T-helper 2 cell treated with Interferon-gamma antibody and Interleukin-4, amounts not matched to agents 100 ng/mL and 5 ng/mL, for 36 hours (primary cell): ENCODE measurements around the gene CRCP. TPM values are rescaled to one million over a fixed set of nuclear protein-coding genes. Genes with fewer than 3 reads are reported as not detected.
"Not testable (repeated sequence)": the region's sequence is repeated elsewhere in the genome, so short reads cannot be mapped to it uniquely, and the experiment has no call there.

Experiments
- intact Hi-C: fragments of 100-400 bp; cut with micrococcal nuclease; formaldehyde crosslinking; loops from one replicate; pipeline ENCODE4 v1.15.1; 2023
- total RNA-seq: library from RNA; stranded (reverse); gene quantifications from 2 replicates; pipeline ENCODE4 v1.2.3, GENCODE V29; 2022

CRCP gene
- total RNA-seq, 1 donor from 2014 or later = 36.0 TPM

GRCh38 chr7:66152371-66153191, 37.9 kb downstream of the CRCP start:
- intact Hi-C loops = no loop called here

GRCh38 chr7:66153691-66154090, 39.0 kb downstream of the CRCP start:
- intact Hi-C loops = no loop called here

GRCh38 chr7:66156035-66156434, 41.4 kb downstream of the CRCP start:
- intact Hi-C loops = not testable (repeated sequence)

- intact Hi-C loops = no loop called here
Measured at GRCh38 chr7:66157060-66157459, 42.4 kb downstream of the CRCP start.

GRCh38 chr7:66162622-66163021, 48.0 kb downstream of the CRCP start:
- intact Hi-C loops = no loop called here

GRCh38 chr7:66163186-66163610, 48.6 kb downstream of the CRCP start:
- intact Hi-C loops = no loop called here

- intact Hi-C loops = no loop called here
Measured at GRCh38 chr7:66164356-66164755, 49.7 kb downstream of the CRCP start.

GRCh38 chr7:66167773-66168387, 53.2 kb downstream of the CRCP start:
- intact Hi-C loops = no loop called here

GRCh38 chr7:66169616-66170015, 55.0 kb downstream of the CRCP start:
- intact Hi-C loops = no loop called here

GRCh38 chr7:66170309-66171231, 55.9 kb downstream of the CRCP start:
- intact Hi-C loops = no loop called here

- intact Hi-C loops = not testable (repeated sequence)
Measured at GRCh38 chr7:66172536-66173401, 58.1 kb downstream of the CRCP start.

- intact Hi-C loops = no loop called here
Measured at GRCh38 chr7:66173856-66174255, 59.2 kb downstream of the CRCP start.

- intact Hi-C loops = not testable (repeated sequence)
Measured at GRCh38 chr7:66175006-66175405, 60.4 kb downstream of the CRCP start.

GRCh38 chr7:66176914-66177313, 62.3 kb downstream of the CRCP start:
- intact Hi-C loops = no loop called here

GRCh38 chr7:66178258-66178657, 63.6 kb downstream of the CRCP start:
- intact Hi-C loops = no loop called here

- intact Hi-C loops = no loop called here
Measured at GRCh38 chr7:66181329-66181728, 66.7 kb downstream of the CRCP start.

GRCh38 chr7:66181845-66182244, 67.2 kb downstream of the CRCP start:
- intact Hi-C loops = no loop called here

GRCh38 chr7:66182920-66183319, 68.3 kb downstream of the CRCP start:
- intact Hi-C loops = no loop called here

GRCh38 chr7:66183700-66184099, 69.1 kb downstream of the CRCP start:
- intact Hi-C loops = no loop called here

GRCh38 chr7:66185680-66186187, 71.1 kb downstream of the CRCP start:
- intact Hi-C loops = no loop called here

GRCh38 chr7:66186991-66187390, 72.3 kb downstream of the CRCP start:
- intact Hi-C loops = no loop called here
